BE2C (cell line): ENCODE data around the gene TEX22.
A peak's percentile ranks its signal among the peaks of the same experiment; 100 is the strongest.

Experiments
- DNase-seq: peaks from one replicate; pipeline ENCODE4 v3.0.0-alpha.2; 2020
- H3K27me3 ChIP-seq: fragments of 250-450 bp; sonication (Bioruptor Pico); 2 replicates; pipeline ENCODE4 v1.5.1; 2020; ENCODE audit warnings: mild to moderate bottlenecking
- H3K36me3 ChIP-seq: fragments of 250-450 bp; sonication (Bioruptor Pico); 2 replicates; pipeline ENCODE4 v1.5.1; 2020; ENCODE audit warnings: mild to moderate bottlenecking
- H3K4me1 ChIP-seq: fragments of 250-450 bp; sonication (Bioruptor Pico); 2 replicates; pipeline ENCODE4 v1.5.1; 2020
- H3K4me3 ChIP-seq: 2 replicates; pipeline ENCODE4 v1.5.1; 2011; ENCODE audit warnings: low read depth, low read length
- H3K9me3 ChIP-seq: fragments of 250-450 bp; sonication (Bioruptor Pico); 2 replicates; pipeline ENCODE4 v1.5.1; 2020
- CTCF ChIP-seq: IDR thresholded peaks from 2 replicates; pipeline ENCODE4 v1.5.1; 2012; ENCODE audit warnings: mild to moderate bottlenecking, low read depth, low read length

Gene TEX22

GRCh38 chr14:105351920-105352851, 46.2 kb upstream of the TEX22 start:
- Histone ChIP-seq H3K4me3 (no peak overlapping the region), H3K27me3 (no peaks in the 10 kb centered on the region), H3K9me3 (no peaks in the 10 kb centered on the region), H3K36me3 (no peaks in the 10 kb centered on the region), H3K4me1 (no peaks in the 10 kb centered on the region)
- peak; percentile 95 for TF ChIP-seq CTCF
- peak; percentile 88 for DNase-seq

GRCh38 chr14:105353136-105353535, 45.2 kb upstream of the TEX22 start:
- no peaks in the 10 kb centered on the region for H3K36me3 ChIP-seq
- no peak for TF ChIP-seq CTCF
- no peak for DNase-seq

GRCh38 chr14:105354541-105354940, 43.8 kb upstream of the TEX22 start:
- H3K27me3 ChIP-seq, result no peaks in the 10 kb centered on the region
- H3K9me3 ChIP-seq, result no peaks in the 10 kb centered on the region
- H3K36me3 ChIP-seq, result no peaks in the 10 kb centered on the region
- no peak overlapping the region for H3K4me3 ChIP-seq
- peak; percentile 10 for DNase-seq
- TF ChIP-seq CTCF, result no peak
- H3K4me1 ChIP-seq, result no peaks in the 10 kb centered on the region

More at GRCh38 chr14:105353136-105353535, 45.2 kb upstream of the TEX22 start:
- Histone ChIP-seq H3K4me3 (no peak overlapping the region), H3K27me3 (no peaks in the 10 kb centered on the region), H3K4me1 (no peaks in the 10 kb centered on the region), H3K9me3 (no peaks in the 10 kb centered on the region)

DNA sequence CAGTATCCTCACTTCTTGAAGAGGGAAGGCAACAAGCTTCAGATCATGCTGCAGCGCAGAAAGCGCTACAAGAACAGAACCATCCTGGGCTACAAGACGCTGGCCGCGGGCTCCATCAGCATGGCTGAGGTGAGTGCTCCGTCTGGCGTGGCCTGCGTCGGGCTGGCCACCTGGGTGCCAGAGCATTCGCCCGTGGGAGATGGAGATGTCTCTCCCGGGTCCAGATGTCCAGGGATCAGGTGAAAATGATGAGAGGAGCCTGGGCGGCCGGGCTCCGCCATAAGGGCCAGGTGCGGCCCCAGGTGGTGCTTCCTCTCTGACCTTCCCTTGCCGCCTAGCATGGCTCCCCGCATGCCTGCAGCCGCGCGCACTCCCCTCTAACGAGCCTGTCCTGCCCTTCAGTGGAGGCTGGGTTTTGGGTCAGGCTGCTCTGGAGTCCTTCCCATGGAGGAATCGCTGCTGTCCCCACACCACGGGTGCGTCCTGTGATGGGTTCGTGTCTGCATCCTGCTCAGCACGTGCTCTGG, 43.2 kb upstream of the TEX22 start:
- TF ChIP-seq CTCF, result no peak
- Histone ChIP-seq H3K36me3 (no peaks in the 10 kb centered on the region), H3K4me1 (no peaks in the 10 kb centered on the region), H3K9me3 (no peaks in the 10 kb centered on the region), H3K4me3 (no peak overlapping the region), H3K27me3 (no peaks in the 10 kb centered on the region)
- peak; percentile 8 for DNase-seq

GRCh38 chr14:105355850-105356604, 42.3 kb upstream of the TEX22 start:
- TF ChIP-seq CTCF, result no peak
- no peaks in the 10 kb centered on the region for H3K36me3 ChIP-seq

More at GRCh38 chr14:105355850-105356604, 42.3 kb upstream of the TEX22 start:
- DNase-seq, result no peak
- H3K4me1 ChIP-seq, result no peaks in the 10 kb centered on the region
- H3K9me3 ChIP-seq, result no peaks in the 10 kb centered on the region
- H3K27me3 ChIP-seq, result no peaks in the 10 kb centered on the region
- H3K4me3 ChIP-seq, result no peak overlapping the region
